BE2C (cell line): Measurements from ENCODE around the gene ATIC.

Experiments used
- DNase-seq: peaks from one replicate; pipeline ENCODE4 v3.0.0-alpha.2; 2020
- H3K27me3 ChIP-seq: fragments of 250-450 bp; sonication (Bioruptor Pico); 2 replicates; pipeline ENCODE4 v1.5.1; 2020; ENCODE audit warnings: mild to moderate bottlenecking
- H3K36me3 ChIP-seq: fragments of 250-450 bp; sonication (Bioruptor Pico); 2 replicates; pipeline ENCODE4 v1.5.1; 2020; ENCODE audit warnings: mild to moderate bottlenecking
- H3K4me1 ChIP-seq: fragments of 250-450 bp; sonication (Bioruptor Pico); 2 replicates; pipeline ENCODE4 v1.5.1; 2020
- H3K4me3 ChIP-seq: 2 replicates; pipeline ENCODE4 v1.5.1; 2011; ENCODE audit warnings: low read depth, low read length
- H3K9me3 ChIP-seq: fragments of 250-450 bp; sonication (Bioruptor Pico); 2 replicates; pipeline ENCODE4 v1.5.1; 2020
- CTCF ChIP-seq: IDR thresholded peaks from 2 replicates; pipeline ENCODE4 v1.5.1; 2012; ENCODE audit warnings: mild to moderate bottlenecking, low read depth, low read length

The ATIC gene

DNA sequence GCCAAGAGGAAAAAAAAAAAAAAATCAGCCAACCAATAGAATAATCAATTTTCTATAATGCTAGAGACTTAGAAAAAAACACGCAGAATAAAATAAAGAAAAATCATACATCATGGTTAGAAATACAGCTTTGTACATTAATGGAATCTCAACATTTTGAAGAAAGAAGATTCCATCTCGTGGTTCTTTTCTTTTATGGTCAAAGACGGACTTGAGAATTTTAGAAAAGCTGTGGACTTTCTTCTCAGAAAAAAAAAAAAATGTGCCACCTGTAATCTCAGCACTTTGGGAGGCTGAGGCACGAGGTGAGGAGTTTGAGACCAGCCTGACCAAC is 41.8 kb upstream of the ATIC start:
- no peaks in the 10 kb centered on the region for H3K27me3 ChIP-seq
- no peaks in the 10 kb centered on the region for H3K36me3 ChIP-seq
- TF ChIP-seq CTCF = no peak
- no peaks in the 10 kb centered on the region for H3K4me1 ChIP-seq
- DNase-seq = no peak
- no peaks in the 10 kb centered on the region for H3K9me3 ChIP-seq
- no peak overlapping the region for H3K4me3 ChIP-seq

DNA sequence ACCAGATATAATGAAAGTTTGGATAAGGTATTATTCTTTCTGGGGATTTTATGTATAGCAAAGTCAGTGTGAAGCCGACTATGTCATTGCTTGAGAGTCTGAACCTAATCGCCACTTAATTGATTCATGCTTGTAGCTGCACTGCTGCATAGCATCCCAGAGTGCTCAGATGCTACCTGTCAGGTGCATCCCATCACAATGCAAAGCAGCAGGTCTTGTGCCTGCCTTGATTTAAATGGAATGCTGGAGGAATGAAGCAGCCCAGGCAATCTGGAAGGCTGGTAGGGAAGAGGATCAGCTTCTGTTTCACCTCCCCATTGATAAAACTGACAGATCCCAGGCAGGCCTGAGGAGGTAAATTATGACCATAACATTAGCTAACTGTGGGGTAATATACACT is 40.4 kb upstream of the ATIC start:
- DNase-seq = no peak
- Histone ChIP-seq H3K27me3 (no peaks in the 10 kb centered on the region), H3K9me3 (no peaks in the 10 kb centered on the region), H3K36me3 (no peaks in the 10 kb centered on the region), H3K4me1 (no peaks in the 10 kb centered on the region), H3K4me3 (no peak overlapping the region)
- TF ChIP-seq CTCF = no peak

GRCh38 chr2:215272918-215273317 is 38.9 kb upstream of the ATIC start:
- no peak for DNase-seq
- no peaks in the 10 kb centered on the region for H3K4me1 ChIP-seq
- no peak overlapping the region for H3K4me3 ChIP-seq
- no peaks in the 10 kb centered on the region for H3K27me3 ChIP-seq
- H3K9me3 ChIP-seq = no peaks in the 10 kb centered on the region
- no peaks in the 10 kb centered on the region for H3K36me3 ChIP-seq
- no peak for TF ChIP-seq CTCF

- Histone ChIP-seq H3K27me3 (no peaks in the 10 kb centered on the region), H3K9me3 (no peaks in the 10 kb centered on the region), H3K4me3 (no peak overlapping the region), H3K36me3 (no peaks in the 10 kb centered on the region), H3K4me1 (no peaks in the 10 kb centered on the region)
- no peak for TF ChIP-seq CTCF
- DNase-seq = no peak
Measured at GRCh38 chr2:215274829-215275228, 37.0 kb upstream of the ATIC start.

GRCh38 chr2:215275824-215276223 is 36.0 kb upstream of the ATIC start:
- no peaks in the 10 kb centered on the region for H3K27me3 ChIP-seq
- H3K4me1 ChIP-seq = no peaks in the 10 kb centered on the region
- H3K9me3 ChIP-seq = no peaks in the 10 kb centered on the region
- H3K4me3 ChIP-seq = no peak overlapping the region
- no peaks in the 10 kb centered on the region for H3K36me3 ChIP-seq
- no peak for DNase-seq
- TF ChIP-seq CTCF = no peak

GRCh38 chr2:215277944-215278343 is 33.9 kb upstream of the ATIC start:
- DNase-seq = no peak
- Histone ChIP-seq H3K36me3 (no peaks in the 10 kb centered on the region), H3K27me3 (no peaks in the 10 kb centered on the region), H3K4me3 (no peak overlapping the region), H3K9me3 (no peaks in the 10 kb centered on the region), H3K4me1 (no peaks in the 10 kb centered on the region)
- no peak for TF ChIP-seq CTCF
